Activated CD8-positive, alpha-beta T cell treated with anti-CD3 and anti-CD28 coated beads for 36 hours (primary cell): ENCODE results near the gene GTF2A1. TPM values are rescaled to one million over a fixed set of nuclear protein-coding genes. Genes with fewer than 3 reads are reported as not detected.

ENCODE experiments used
- ATAC-seq: fragments of 200-7000 bp; cut with Tn5 transposase; one replicate; pipeline ENCODE4 v1.10.0; 2021; ENCODE audit warnings: mild to moderate bottlenecking, moderate library complexity
- CTCF ChIA-PET: fragments of 350-600 bp; sonication (Branson Sonifier 250); formaldehyde crosslinking; loops from one replicate; lab custom pipeline; 2021; ENCODE audit warnings: antibody characterized with exemption; lab: Charles Lee
- POLR2A ChIA-PET: fragments of 350-600 bp; sonication (Branson Sonifier 250); formaldehyde crosslinking; loops from one replicate; lab custom pipeline; 2021; ENCODE audit warnings: antibody characterized with exemption; lab: Charles Lee
- DNase-seq: peaks from one replicate; pipeline ENCODE4 v3.0.0-alpha.2; 2020
- H3K27ac Mint-ChIP-seq: one replicate; pipeline ENCODE4 v1.8.0; 2021; ENCODE audit warnings: mild to moderate bottlenecking, mixed read lengths
- H3K27me3 Mint-ChIP-seq: one replicate; pipeline ENCODE4 v1.8.0; 2021; ENCODE audit warnings: mixed read lengths
- H3K36me3 Mint-ChIP-seq: one replicate; pipeline ENCODE4 v1.8.0; 2021; ENCODE audit warnings: low read depth, mixed read lengths
- H3K4me1 Mint-ChIP-seq: one replicate; pipeline ENCODE4 v1.8.0; 2021; ENCODE audit warnings: low read depth, mixed read lengths
- H3K4me3 Mint-ChIP-seq: one replicate; pipeline ENCODE4 v1.8.0; 2021; ENCODE audit warnings: mild to moderate bottlenecking, moderate library complexity, mixed read lengths
- H3K9me3 Mint-ChIP-seq: one replicate; pipeline ENCODE4 v1.8.0; 2021; ENCODE audit warnings: mixed read lengths
- CTCF ChIP-seq: fragments of 200-600 bp; IDR thresholded peaks from one replicate; pipeline ENCODE4 v1.8.0; 2022; ENCODE audit warnings: antibody characterized with exemption, mild to moderate bottlenecking
- intact Hi-C: fragments of 100-400 bp; cut with micrococcal nuclease; formaldehyde crosslinking; loops from one replicate; pipeline ENCODE4 v1.10.0; 2022
- total RNA-seq, 2 experiments: library from RNA; stranded (reverse); gene quantifications; one replicate each; pipeline ENCODE4 v1.2.3, GENCODE V29; 2021

The GTF2A1 gene
- total RNA-seq, 2 experiments from 2014 or later: 34.3 to 35.9 TPM

- intact Hi-C loops: loop anchor here (1.0 kb wide), 1 partner anchor 211 kb away; no protein-coding TSS in a partner anchor
- peaks cover 15% of the 10 kb centered on the region for H3K4me1 Mint-ChIP-seq
- no peaks in the 10 kb centered on the region for H3K27me3 Mint-ChIP-seq
- CTCF ChIA-PET: interaction anchor here (0.7 to 3.7 kb wide), 32 partner anchors 9 to 295 kb away, joined by 3 to 21 read pairs (median 4); partner anchors contain the start of gene TSHR
- DNase-seq (peak; percentile 93), ATAC-seq (peak; percentile 97)
- peak overlapping the region; percentile 90 for H3K4me3 Mint-ChIP-seq
- H3K9me3 Mint-ChIP-seq: no peaks in the 10 kb centered on the region
- TF ChIP-seq CTCF: peak; percentile 86
- peak overlapping the region; percentile 95 for H3K27ac Mint-ChIP-seq
- no peaks in the 10 kb centered on the region for H3K36me3 Mint-ChIP-seq
- POLR2A ChIA-PET: interaction anchor here (0.5 to 1.5 kb wide), 4 partner anchors 8 to 239 kb away, joined by 3 read pairs; no protein-coding TSS in a partner anchor
Measured at GRCh38 chr14:81170104-81170828, 50.5 kb downstream of the GTF2A1 start.

- Mint-ChIP-seq H3K4me3 (peak overlapping the region; percentile 90), H3K27me3 (no peaks in the 10 kb centered on the region), H3K4me1 (peaks cover 19% of the 10 kb centered on the region), H3K36me3 (no peaks in the 10 kb centered on the region), H3K27ac (peak overlapping the region; percentile 95), H3K9me3 (no peaks in the 10 kb centered on the region)
- TF ChIP-seq CTCF: no peak
- intact Hi-C loops: loop anchor here (1.0 kb wide), 1 partner anchor 210 kb away; no protein-coding TSS in a partner anchor
- DNase-seq (peak; percentile 31), ATAC-seq (peak; percentile 17)
- ChIA-PET CTCF (interaction anchor here (0.7 to 3.7 kb wide), 30 partner anchors 8 to 295 kb away, joined by 3 to 21 read pairs (median 4); partner anchors contain the start of gene TSHR), POLR2A (interaction anchor here (0.5 to 1.5 kb wide), 4 partner anchors 9 to 239 kb away, joined by 3 read pairs; no protein-coding TSS in a partner anchor)
Measured at GRCh38 chr14:81169711-81170103, 51.1 kb downstream of the GTF2A1 start.

GRCh38 chr14:81169267-81169666 is 51.5 kb downstream of the GTF2A1 start:
- Mint-ChIP-seq H3K27ac (peak overlapping the region; percentile 95), H3K27me3 (no peaks in the 10 kb centered on the region), H3K4me1 (peaks cover 21% of the 10 kb centered on the region), H3K9me3 (no peaks in the 10 kb centered on the region), H3K4me3 (peak overlapping the region; percentile 90), H3K36me3 (no peaks in the 10 kb centered on the region)
- no peak for TF ChIP-seq CTCF
- intact Hi-C loops: no loop called here
- POLR2A ChIA-PET: interaction anchor here (0.9 kb wide), 1 partner anchor 238 kb away, joined by 3 read pairs; no protein-coding TSS in a partner anchor
- ATAC-seq: no peak
- DNase-seq: no peak
- CTCF ChIA-PET: interaction anchor here (1.0 to 3.7 kb wide), 14 partner anchors 12 to 214 kb away, joined by 3 to 21 read pairs (median 7); partner anchors contain the start of gene TSHR

- Mint-ChIP-seq H3K9me3 (no peaks in the 10 kb centered on the region), H3K27me3 (no peaks in the 10 kb centered on the region), H3K4me3 (no peak overlapping the region), H3K27ac (no peak overlapping the region), H3K4me1 (peaks cover 25% of the 10 kb centered on the region), H3K36me3 (no peaks in the 10 kb centered on the region)
- DNase-seq: no peak
- CTCF ChIA-PET: interaction anchor here (1.1 to 2.2 kb wide), 4 partner anchors 12 to 206 kb away, joined by 3 to 11 read pairs (median 5); no protein-coding TSS in a partner anchor
- no peak for TF ChIP-seq CTCF
- no peak for ATAC-seq
- intact Hi-C loops: no loop called here
- POLR2A ChIA-PET: no interaction called here
Measured at GRCh38 chr14:81166121-81166520, 54.6 kb downstream of the GTF2A1 start.
